Keratinocyte (primary cell): ENCODE data around the gene CSRP1. TPM values are rescaled to one million over a fixed set of nuclear protein-coding genes. Genes with fewer than 3 reads are reported as not detected.

Source experiments
- DNase-seq: peaks from one replicate; pipeline ENCODE4 v3.0.0-alpha.2; 2011; ENCODE audit warnings: low read depth, missing footprints, low spot score
- FAIRE-seq: peaks from 2 replicates; lab custom pipeline; 2011; peaks lifted over from hg19 to GRCh38; lab: Jason Lieb, UNC
- H2AFZ ChIP-seq: 2 replicates; pipeline ENCODE4 v1.6.0; 2012; ENCODE audit warnings: low read length, control low read depth, inconsistent platforms; ENCODE audit not compliant: control insufficient read depth
- H3K27ac ChIP-seq: 2 replicates; pipeline ENCODE4 v1.5.1; 2011; ENCODE audit warnings: low read length; ENCODE audit not compliant: control insufficient read depth, insufficient read depth
- H3K27me3 ChIP-seq: 3 replicates; pipeline ENCODE4 v1.6.0; 2011; ENCODE audit warnings: low read length; ENCODE audit not compliant: control insufficient read depth, insufficient read depth; ENCODE audit errors: extremely low read depth
- H3K36me3 ChIP-seq, 2 experiments: 2 replicates in 1 of 2; 3 replicates in 1 of 2; pipeline ENCODE4 v1.5.1; 2011; ENCODE audit warnings: low read length in 2 of 2, mild to moderate bottlenecking in 1 of 2; ENCODE audit not compliant: control insufficient read depth in 2 of 2, insufficient read depth in 2 of 2; ENCODE audit errors: extremely low read depth in 1 of 2
- H3K4me1 ChIP-seq: 3 replicates; pipeline ENCODE4 v1.5.1; 2011; ENCODE audit warnings: low read length; ENCODE audit not compliant: control insufficient read depth, insufficient read depth; ENCODE audit errors: extremely low read depth
- H3K4me2 ChIP-seq: 3 replicates; pipeline ENCODE4 v1.6.0; 2011; ENCODE audit warnings: low read depth, low read length; ENCODE audit not compliant: control insufficient read depth, insufficient read depth; ENCODE audit errors: extremely low read depth
- H3K4me3 ChIP-seq, 3 experiments: fragments of 200-600 bp in 1 of 3; sonication (generic) in 1 of 3; 2 replicates in 2 of 3; 3 replicates in 1 of 3; pipeline ENCODE4 v1.5.1; 2011 to 2016; ENCODE audit warnings: low read length in 3 of 3, mild to moderate bottlenecking in 3 of 3, control low read depth in 2 of 3, inconsistent platforms in 1 of 3, low read depth in 1 of 3, mixed read lengths in 1 of 3, mixed run types in 1 of 3, moderate library complexity in 1 of 3; ENCODE audit not compliant: control insufficient read depth in 2 of 3, insufficient read depth in 2 of 3; ENCODE audit errors: extremely low read depth in 1 of 3
- H3K79me2 ChIP-seq: 2 replicates; pipeline ENCODE4 v1.6.0; 2012; ENCODE audit warnings: low read length; ENCODE audit not compliant: control insufficient read depth, insufficient read depth
- H3K9ac ChIP-seq: 3 replicates; pipeline ENCODE4 v1.6.0; 2011; ENCODE audit warnings: low read length; ENCODE audit not compliant: control insufficient read depth, insufficient read depth; ENCODE audit errors: extremely low read depth
- H3K9me1 ChIP-seq: 3 replicates; pipeline ENCODE4 v1.6.0; 2011; ENCODE audit warnings: low read length; ENCODE audit not compliant: control insufficient read depth, insufficient read depth; ENCODE audit errors: extremely low read depth
- H3K9me3 ChIP-seq: 2 replicates; pipeline ENCODE4 v1.5.1; 2012; ENCODE audit warnings: low read depth, low read length; ENCODE audit not compliant: control insufficient read depth
- H4K20me1 ChIP-seq: 3 replicates; pipeline ENCODE4 v1.6.0; 2011; ENCODE audit warnings: low read length; ENCODE audit not compliant: control insufficient read depth, insufficient read depth; ENCODE audit errors: extremely low read depth
- EZH2 ChIP-seq: IDR thresholded peaks from one replicate; pipeline ENCODE4 v1.6.1; 2012; ENCODE audit warnings: inconsistent platforms, mild to moderate bottlenecking, low read length, moderate library complexity
- dilution Hi-C: fragments of 300-500 bp; cut with MboI; formaldehyde crosslinking; loops from one replicate; pipeline ENCODE4 v1.7.0; 2020; ENCODE audit warnings: low sequenced_read_pairs; ENCODE audit not compliant: extremely low pct_ligation_motif_present
- polyA plus RNA-seq, 5 experiments: library from polyadenylated mRNA; depleted of rRNA in 3 of 5; stranded (reverse) in 3 of 5; stranded (forward) in 1 of 5; unstranded in 1 of 5; fragments of >200 nt; gene quantifications; 1 replicate in 1 of 5; 2 replicates in 3 of 5; 3 replicates in 1 of 5; pipeline versions ENCODE4 v1.2.1 to v1.2.3, GENCODE V29; 2011 to 2012; ENCODE audit warnings: missing spikeins in 2 of 5, low read depth in 1 of 5, low replicate concordance in 1 of 5
- TF ChIP-seq, protein P1 (sequence below), 3 experiments: IDR thresholded peaks in 1 of 3; conservative IDR thresholded peaks in 1 of 3; optimal IDR thresholded peaks in 1 of 3; 2 replicates in 2 of 3; 3 replicates in 1 of 3; pipeline versions ENCODE3 to v1.5.1; 2011; ENCODE audit warnings: low read length in 3 of 3, mild to moderate bottlenecking in 3 of 3, moderate library complexity in 2 of 3, control low read depth in 1 of 3, inconsistent platforms in 1 of 3; ENCODE audit not compliant: insufficient read depth in 2 of 3; ENCODE audit errors: extremely low read depth in 1 of 3

The CSRP1 gene
- polyA plus RNA-seq, 1 donor (not counting 4 experiments of a cell fraction or from before 2014, with no cell fraction given): 168 TPM

DNA sequence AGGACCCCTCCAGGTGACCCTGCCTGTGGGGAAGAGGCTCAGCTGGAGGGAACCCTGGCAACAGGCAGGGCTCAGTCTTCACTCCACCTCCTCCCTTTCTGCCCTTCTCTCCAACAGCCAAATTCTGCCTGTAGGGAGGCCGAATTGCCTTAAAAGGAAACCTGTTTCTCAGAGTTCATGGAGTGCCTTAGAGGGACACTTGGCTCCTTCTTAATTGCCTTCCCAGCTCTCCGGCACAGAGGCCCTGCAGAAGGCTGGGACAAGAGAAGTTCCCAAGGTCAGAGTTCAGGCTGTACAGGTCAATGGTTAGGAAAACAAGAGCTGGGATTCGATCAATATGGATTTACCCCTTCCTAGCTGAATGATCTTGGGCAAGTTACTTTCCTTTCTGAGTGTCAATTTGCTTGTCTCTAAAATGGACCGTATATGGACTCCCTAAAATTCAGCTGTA, 6.2 kb downstream of the CSRP1 start:
- TF ChIP-seq, protein P1, sequence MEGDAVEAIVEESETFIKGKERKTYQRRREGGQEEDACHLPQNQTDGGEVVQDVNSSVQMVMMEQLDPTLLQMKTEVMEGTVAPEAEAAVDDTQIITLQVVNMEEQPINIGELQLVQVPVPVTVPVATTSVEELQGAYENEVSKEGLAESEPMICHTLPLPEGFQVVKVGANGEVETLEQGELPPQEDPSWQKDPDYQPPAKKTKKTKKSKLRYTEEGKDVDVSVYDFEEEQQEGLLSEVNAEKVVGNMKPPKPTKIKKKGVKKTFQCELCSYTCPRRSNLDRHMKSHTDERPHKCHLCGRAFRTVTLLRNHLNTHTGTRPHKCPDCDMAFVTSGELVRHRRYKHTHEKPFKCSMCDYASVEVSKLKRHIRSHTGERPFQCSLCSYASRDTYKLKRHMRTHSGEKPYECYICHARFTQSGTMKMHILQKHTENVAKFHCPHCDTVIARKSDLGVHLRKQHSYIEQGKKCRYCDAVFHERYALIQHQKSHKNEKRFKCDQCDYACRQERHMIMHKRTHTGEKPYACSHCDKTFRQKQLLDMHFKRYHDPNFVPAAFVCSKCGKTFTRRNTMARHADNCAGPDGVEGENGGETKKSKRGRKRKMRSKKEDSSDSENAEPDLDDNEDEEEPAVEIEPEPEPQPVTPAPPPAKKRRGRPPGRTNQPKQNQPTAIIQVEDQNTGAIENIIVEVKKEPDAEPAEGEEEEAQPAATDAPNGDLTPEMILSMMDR (optimal IDR thresholded peaks at IDR 0.05 in 1 of 3, IDR thresholded peaks at IDR 0.05 in 1 of 3, conservative IDR thresholded peaks at IDR 0.05 in 1 of 3; ENCODE audit: extremely low read depth in 1 of 3, insufficient read depth in 2 of 3, low read length in 3 of 3): no peak
- no peak for TF ChIP-seq EZH2
- Histone ChIP-seq H3K9ac (no peak overlapping the region), H3K4me3 (no peak overlapping the region), H3K9me1 (peaks cover 8% of the 10 kb centered on the region), H3K4me1 (peaks cover 41% of the 10 kb centered on the region), H3K9me3 (no peaks in the 10 kb centered on the region), H3K36me3 (peaks cover 6 to 34% of the 10 kb centered on the region in 2 experiments), H3K27ac (no peak overlapping the region), H3K4me2 (no peak overlapping the region), H2AFZ (no peak overlapping the region), H4K20me1 (peaks cover 14% of the 10 kb centered on the region), H3K27me3 (no peaks in the 10 kb centered on the region), H3K79me2 (peaks cover 81% of the 10 kb centered on the region)
- FAIRE-seq (no peak), DNase-seq (no peak)
- dilution Hi-C loops: no loop called here

DNA sequence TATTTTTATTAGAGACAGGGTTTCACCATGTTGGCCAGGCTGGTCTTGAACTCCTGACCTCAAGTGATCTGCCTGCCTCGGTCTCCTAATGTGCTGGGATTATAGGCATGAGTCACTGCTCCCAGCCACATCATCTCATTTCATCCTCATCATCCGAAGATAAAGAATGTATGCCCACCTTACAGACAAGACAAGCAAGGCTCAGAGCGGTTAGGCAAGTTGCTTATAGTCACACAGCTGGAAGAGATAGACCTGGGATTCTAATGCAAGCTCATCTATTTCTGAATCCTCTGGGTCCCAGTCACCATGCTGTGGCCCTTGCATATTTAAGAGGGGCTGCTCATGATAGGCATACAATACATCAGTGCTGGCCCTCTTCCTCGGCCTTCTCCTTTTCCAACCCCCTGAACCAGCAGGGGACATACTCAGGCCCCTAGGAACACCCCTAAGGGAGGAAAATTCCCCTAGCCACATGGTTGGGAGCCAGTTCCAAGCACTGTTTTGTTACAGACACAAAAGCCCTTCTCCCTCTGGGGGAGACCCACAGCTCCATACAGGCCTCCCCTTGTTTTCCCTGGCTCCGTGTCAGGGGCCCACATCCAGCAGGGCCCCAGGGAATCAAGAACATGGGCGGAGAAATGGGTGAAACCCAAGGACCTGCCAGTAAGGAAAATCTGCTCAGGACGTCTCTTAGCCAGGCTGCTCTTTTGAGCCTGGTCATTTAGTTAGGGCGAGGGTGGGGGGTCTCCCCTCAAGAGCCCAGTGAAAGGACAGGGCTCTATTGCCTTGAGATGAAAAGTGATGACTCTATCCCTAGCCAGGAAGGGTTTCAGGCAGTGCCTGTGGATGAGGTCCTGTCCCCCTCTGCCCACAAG, 6.9 kb downstream of the CSRP1 start:
- peaks cover 16% of the 10 kb centered on the region for H4K20me1 ChIP-seq
- H3K79me2 ChIP-seq: peaks cover 75% of the 10 kb centered on the region
- no peaks in the 10 kb centered on the region for H3K27me3 ChIP-seq
- H3K9me3 ChIP-seq: no peaks in the 10 kb centered on the region
- H2AFZ ChIP-seq: no peak overlapping the region
- no peak overlapping the region for H3K4me3 ChIP-seq
- peaks cover 38% of the 10 kb centered on the region for H3K4me1 ChIP-seq
- H3K9me1 ChIP-seq: peaks cover 5% of the 10 kb centered on the region
- dilution Hi-C loops: no loop called here
- H3K9ac ChIP-seq: no peak overlapping the region
- peaks cover 9 to 41% of the 10 kb centered on the region in 2 experiments for H3K36me3 ChIP-seq
- no peak for DNase-seq
- H3K27ac ChIP-seq: no peak overlapping the region
- TF ChIP-seq EZH2: no peak
- TF ChIP-seq, protein P1 (optimal IDR thresholded peaks at IDR 0.05 in 1 of 3, IDR thresholded peaks at IDR 0.05 in 1 of 3, conservative IDR thresholded peaks at IDR 0.05 in 1 of 3; ENCODE audit: extremely low read depth in 1 of 3, insufficient read depth in 2 of 3, low read length in 3 of 3): no peak
- no peak for FAIRE-seq
- H3K4me2 ChIP-seq: no peak overlapping the region
